H9 (cell line): ENCODE data around the gene CCDC27. TPM values are rescaled to one million over a fixed set of nuclear protein-coding genes. Genes with fewer than 3 reads are reported as not detected.
"Not testable (repeated sequence)": the region's sequence is repeated elsewhere in the genome, so short reads cannot be mapped to it uniquely, and the experiment has no call there.

Experiments
- DNase-seq: peaks from one replicate; pipeline ENCODE4 v3.0.0-alpha.2; 2017
- H2AFZ ChIP-seq: one replicate; pipeline ENCODE4 v1.6.1; 2013; ENCODE audit warnings: mild to moderate bottlenecking, low read length, control low read depth, moderate library complexity
- H2AK5ac ChIP-seq: 2 replicates; pipeline ENCODE4 v1.6.1; 2013; ENCODE audit warnings: low read length, control low read depth, mixed read lengths; ENCODE audit not compliant: insufficient read length
- H2BK120ac ChIP-seq: one replicate; pipeline ENCODE4 v1.6.1; 2013; ENCODE audit warnings: low read depth, mild to moderate bottlenecking, low read length, control low read depth, inconsistent platforms; ENCODE audit not compliant: poor library complexity, severe bottlenecking
- H2BK12ac ChIP-seq: 2 replicates; pipeline ENCODE4 v1.6.1; 2013; ENCODE audit warnings: low read length, control low read depth, mixed read lengths, low read depth; ENCODE audit not compliant: insufficient read length
- H2BK15ac ChIP-seq: 2 replicates; pipeline ENCODE4 v1.6.1; 2013; ENCODE audit warnings: low read depth, low read length, control low read depth
- H2BK20ac ChIP-seq: one replicate; pipeline ENCODE4 v1.6.1; 2013; ENCODE audit warnings: low read depth, mild to moderate bottlenecking, low read length, control low read depth, inconsistent platforms; ENCODE audit not compliant: poor library complexity, severe bottlenecking
- H2BK5ac ChIP-seq: 2 replicates; pipeline ENCODE4 v1.6.1; 2013; ENCODE audit warnings: low read length, control low read depth, mixed read lengths; ENCODE audit not compliant: insufficient read length
- H3K14ac ChIP-seq: 2 replicates; pipeline ENCODE4 v1.6.1; 2013; ENCODE audit warnings: low read length, control low read depth; ENCODE audit not compliant: insufficient read depth
- H3K18ac ChIP-seq: 2 replicates; pipeline ENCODE4 v1.6.1; 2013; ENCODE audit warnings: low read depth, mild to moderate bottlenecking, mixed read lengths, low read length, control low read depth; ENCODE audit not compliant: insufficient read length
- H3K23ac ChIP-seq: 2 replicates; pipeline ENCODE4 v1.6.1; 2013; ENCODE audit warnings: low read length, control low read depth, mixed read lengths, low read depth; ENCODE audit not compliant: insufficient read length
- H3K23me2 ChIP-seq: 2 replicates; pipeline ENCODE4 v1.6.1; 2013; ENCODE audit warnings: low read depth, mild to moderate bottlenecking, mixed read lengths, low read length, control low read depth; ENCODE audit not compliant: insufficient read length, poor library complexity, severe bottlenecking
- H3K27ac ChIP-seq: 2 replicates; pipeline ENCODE4 v1.5.1; 2013; ENCODE audit warnings: low read length, control low read depth, mixed read lengths, low read depth; ENCODE audit not compliant: insufficient read length
- H3K27me3 ChIP-seq: 2 replicates; pipeline ENCODE4 v1.6.1; 2013; ENCODE audit warnings: low read length, control low read depth, inconsistent platforms; ENCODE audit not compliant: insufficient read depth
- H3K4ac ChIP-seq: 2 replicates; pipeline ENCODE4 v1.6.1; 2013; ENCODE audit warnings: low read depth, mild to moderate bottlenecking, control low read depth, inconsistent platforms, low read length, moderate library complexity
- H3K4me1 ChIP-seq: 2 replicates; pipeline ENCODE4 v1.6.1; 2013; ENCODE audit warnings: low read length, control low read depth, inconsistent platforms; ENCODE audit not compliant: insufficient read depth
- H3K4me2 ChIP-seq: 2 replicates; pipeline ENCODE4 v1.6.1; 2013; ENCODE audit warnings: low read length, control low read depth, mixed read lengths; ENCODE audit not compliant: insufficient read length, insufficient read depth
- H3K56ac ChIP-seq: 2 replicates; pipeline ENCODE4 v1.6.1; 2013; ENCODE audit warnings: low read depth, mild to moderate bottlenecking, mixed read lengths, low read length, control low read depth; ENCODE audit not compliant: insufficient read length
- H3K79me1 ChIP-seq: 2 replicates; pipeline ENCODE4 v1.6.1; 2013; ENCODE audit warnings: low read depth, mild to moderate bottlenecking, moderate library complexity, low read length, control low read depth, inconsistent platforms; ENCODE audit not compliant: insufficient read depth, poor library complexity, severe bottlenecking
- H3K79me2 ChIP-seq: 2 replicates; pipeline ENCODE4 v1.6.1; 2013; ENCODE audit warnings: low read length, control low read depth, inconsistent platforms; ENCODE audit not compliant: insufficient read depth
- H3K9ac ChIP-seq: 2 replicates; pipeline ENCODE4 v1.6.1; 2013; ENCODE audit warnings: low read length, control low read depth, mixed read lengths; ENCODE audit not compliant: insufficient read length; ENCODE audit errors: extremely low read depth
- H3K9me3 ChIP-seq: one replicate; pipeline ENCODE4 v1.6.1; 2013; ENCODE audit warnings: low read depth, low read length, inconsistent platforms; ENCODE audit not compliant: control insufficient read depth
- H3T11ph ChIP-seq: one replicate; pipeline ENCODE4 v1.6.1; 2013; ENCODE audit warnings: mild to moderate bottlenecking, low read length, control low read depth, inconsistent platforms
- H4K20me1 ChIP-seq: one replicate; pipeline ENCODE4 v1.6.1; 2013; ENCODE audit not compliant: control insufficient read depth, insufficient read length, insufficient read depth
- H4K5ac ChIP-seq: 2 replicates; pipeline ENCODE4 v1.6.1; 2013; ENCODE audit warnings: low read depth, mild to moderate bottlenecking, mixed read lengths, low read length, control low read depth; ENCODE audit not compliant: insufficient read length
- H4K8ac ChIP-seq: replicated peaks from 2 replicates; pipeline ENCODE4 v1.6.1; 2013; ENCODE audit warnings: low read length, control low read depth, mixed read lengths, low read depth; ENCODE audit not compliant: insufficient read length
- H4K91ac ChIP-seq: 2 replicates; pipeline ENCODE4 v1.6.1; 2013; ENCODE audit warnings: low read depth, mild to moderate bottlenecking, moderate library complexity, mixed read lengths, low read length, control low read depth; ENCODE audit not compliant: insufficient read length
- H3K27ac Mint-ChIP-seq, 3 experiments: 2 replicates in 2 of 3; 3 replicates in 1 of 3; pipeline ENCODE4 v1.8.0; 2020 to 2021; ENCODE audit warnings: mixed read lengths in 3 of 3, mild to moderate bottlenecking in 1 of 3, moderate library complexity in 1 of 3
- H3K27me3 Mint-ChIP-seq: 2 replicates; pipeline ENCODE4 v1.8.0; 2021; ENCODE audit warnings: low read depth, mild to moderate bottlenecking, moderate library complexity, mixed read lengths
- H3K36me3 Mint-ChIP-seq, 3 experiments: 2 replicates in 2 of 3; 3 replicates in 1 of 3; pipeline ENCODE4 v1.8.0; 2020 to 2021; ENCODE audit warnings: low read depth in 3 of 3, mixed read lengths in 3 of 3; ENCODE audit not compliant: insufficient read depth in 1 of 3
- H3K4me1 Mint-ChIP-seq, 2 experiments: 2 replicates each; pipeline ENCODE4 v1.8.0; 2020; ENCODE audit warnings: mixed read lengths in 2 of 2
- H3K4me3 Mint-ChIP-seq, 2 experiments: 2 replicates in 1 of 2; 3 replicates in 1 of 2; pipeline ENCODE4 v1.8.0; 2020 to 2021; ENCODE audit warnings: mild to moderate bottlenecking in 2 of 2, mixed read lengths in 2 of 2, moderate library complexity in 1 of 2
- H3K9me3 Mint-ChIP-seq, 2 experiments: 2 replicates in 1 of 2; 3 replicates in 1 of 2; pipeline ENCODE4 v1.8.0; 2020; ENCODE audit warnings: mild to moderate bottlenecking in 2 of 2, mixed read lengths in 2 of 2, moderate library complexity in 1 of 2
- CTCF ChIP-seq: fragments of 200-600 bp; sonication (generic); conservative IDR thresholded peaks from 3 replicates; pipeline ENCODE4 v1.8.0; 2021; ENCODE audit warnings: antibody characterized with exemption, mild to moderate bottlenecking
- WGBS: extraction: QIAGEN DNeasy Blood & Tissue Kit; methylation state at CpG from one replicate; pipeline ENCODE4 v1.1.7; 2013; ENCODE audit warnings: missing lambda C conversion rate, low lambda C conversion rate, mixed read lengths; ENCODE audit not compliant: insufficient read length; ENCODE audit errors: extremely low coverage; 5-methylcytosine and 5-hydroxymethylcytosine counted together
- total RNA-seq: library from RNA; stranded (reverse); gene quantifications from 2 replicates; pipeline ENCODE4 v1.2.1, GENCODE V29; 2021

Gene CCDC27
- total RNA-seq, 1 experiment from 2014 or later: not detected

GRCh38 chr1:3799976-3800685, 47.9 kb downstream of the CCDC27 start:
- Histone ChIP-seq H3K27me3 (no peaks in the 10 kb centered on the region), H4K20me1 (no peaks in the 10 kb centered on the region), H2BK120ac (no peak overlapping the region), H3K14ac (no peak overlapping the region), H4K8ac (no peak overlapping the region), H2BK5ac (no peak overlapping the region), H3K18ac (no peak overlapping the region), H3K79me1 (no peaks in the 10 kb centered on the region), H3K4me2 (no peak overlapping the region), H4K5ac (no peak overlapping the region), H3K23me2 (peaks cover 6% of the 10 kb centered on the region), H3K9me3 (peaks cover 2% of the 10 kb centered on the region), H3K9ac (no peak overlapping the region), H2BK20ac (no peak overlapping the region), H2BK15ac (no peak overlapping the region), H3K23ac (no peak overlapping the region), H3K79me2 (peaks cover 4% of the 10 kb centered on the region; the same call in 1 of the 2 replicates), H3T11ph (no peak overlapping the region), H2AFZ (no peak overlapping the region), H3K4me1 (0 out of 2 replicates have a peak, but pooled peaks cover 2% of the 10 kb centered on the region), H3K4ac (no peak overlapping the region), H2AK5ac (no peak overlapping the region), H4K91ac (no peak overlapping the region), H2BK12ac (no peak overlapping the region), H3K27ac (no peak overlapping the region), H3K56ac (no peak overlapping the region)
- H3K4me1 Mint-ChIP-seq: peaks cover 13 to 14% of the 10 kb centered on the region in 2 experiments
- DNase-seq: no peak
- H3K9me3 Mint-ChIP-seq: peaks cover 25 to 29% of the 10 kb centered on the region in 2 experiments
- TF ChIP-seq CTCF: no peak
- H3K27ac Mint-ChIP-seq: peak overlapping the region in 1 of 3 experiments; percentile 82; a peak in 1 of 7 replicates
- H3K36me3 Mint-ChIP-seq: peaks cover 2 to 6% (median 4%) of the 10 kb centered on the region in 3 experiments; a peak in 3 of 7 replicates
- H3K27me3 Mint-ChIP-seq: peaks cover 31% of the 10 kb centered on the region
- no peak overlapping the region for H3K4me3 Mint-ChIP-seq
- no CpG with 5 or more reads among the region's 11 CpGs for WGBS

GRCh38 chr1:3800795-3801194, 48.5 kb downstream of the CCDC27 start:
- H3K4me1 Mint-ChIP-seq: peaks cover 9 to 10% of the 10 kb centered on the region in 2 experiments
- H3K79me1 ChIP-seq, H3K36me3 Mint-ChIP-seq: not testable (repeated sequence)

More at GRCh38 chr1:3800795-3801194, 48.5 kb downstream of the CCDC27 start:
- H3K4me2 ChIP-seq, H2BK5ac ChIP-seq, H3K14ac ChIP-seq, H3K27ac Mint-ChIP-seq, H3K4ac ChIP-seq, H2AK5ac ChIP-seq, DNase-seq, H3K27me3 ChIP-seq, H3K23ac ChIP-seq, H2AFZ ChIP-seq, H3K18ac ChIP-seq, H4K20me1 ChIP-seq, H3K27ac ChIP-seq, H3K79me2 ChIP-seq, H3K9ac ChIP-seq, H3T11ph ChIP-seq, H3K9me3 ChIP-seq, H3K4me1 ChIP-seq, H2BK120ac ChIP-seq, H3K23me2 ChIP-seq, H2BK15ac ChIP-seq, H3K56ac ChIP-seq, H2BK20ac ChIP-seq, H4K5ac ChIP-seq, H2BK12ac ChIP-seq, H4K8ac ChIP-seq, H4K91ac ChIP-seq, H3K4me3 Mint-ChIP-seq: not testable (repeated sequence)
- Mint-ChIP-seq H3K27me3 (peaks cover 35% of the 10 kb centered on the region), H3K9me3 (peaks cover 32 to 36% of the 10 kb centered on the region in 2 experiments)
- WGBS: no CpG with 5 or more reads among the region's 3 CpGs
